NB4 (cell line): ENCODE measurements around the gene BCL6.

Source experiments
- DNase-seq: peaks from one replicate; pipeline ENCODE4 v3.0.0; 2010; ENCODE audit warnings: low read depth
- H3K4me3 ChIP-seq: one replicate; pipeline ENCODE4 v1.5.1; 2011; ENCODE audit warnings: mild to moderate bottlenecking, low read depth, low read length, moderate library complexity
- MYC ChIP-seq: IDR thresholded peaks from 2 replicates; pipeline ENCODE4 v1.6.1; 2011; ENCODE audit warnings: low read depth, low read length
- POLR2A ChIP-seq: IDR thresholded peaks from 2 replicates; pipeline ENCODE4 v1.6.1; 2011; ENCODE audit warnings: mild to moderate bottlenecking; ENCODE audit not compliant: insufficient read length; ENCODE audit errors: extremely low read depth
- TF ChIP-seq, protein P1 (sequence below): IDR thresholded peaks from one replicate; pipeline ENCODE4 v1.5.1; 2012; ENCODE audit warnings: low read depth, low read length
- TF ChIP-seq, protein P2 (sequence below): IDR thresholded peaks from 2 replicates; pipeline ENCODE4 v1.6.1; 2011; ENCODE audit warnings: low read depth, low read length

BCL6 gene

DNA sequence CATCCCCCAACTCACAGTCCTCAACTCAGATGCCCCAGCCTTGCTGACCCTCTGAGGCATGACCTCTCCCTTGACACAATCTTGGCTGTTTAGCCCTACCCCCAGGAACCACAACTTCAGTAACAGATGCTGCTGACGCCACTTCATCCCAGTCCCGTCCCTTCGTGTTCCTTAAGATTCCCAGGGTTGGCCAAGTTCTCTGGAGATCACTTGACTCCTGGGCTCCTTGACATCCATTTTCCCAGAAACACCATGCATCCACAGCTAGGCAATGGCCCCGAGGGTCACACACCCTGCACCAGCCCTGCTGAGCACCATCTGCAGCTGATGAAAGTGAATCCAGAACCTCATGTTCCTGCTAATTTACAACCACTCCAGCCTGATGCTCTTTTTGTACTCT is 49.8 kb downstream of the BCL6 start:
- DNase-seq, result no peak
- H3K4me3 ChIP-seq, result no peak overlapping the region
- TF ChIP-seq MYC (no peak), POLR2A (no peak)
- TF ChIP-seq, protein P1, sequence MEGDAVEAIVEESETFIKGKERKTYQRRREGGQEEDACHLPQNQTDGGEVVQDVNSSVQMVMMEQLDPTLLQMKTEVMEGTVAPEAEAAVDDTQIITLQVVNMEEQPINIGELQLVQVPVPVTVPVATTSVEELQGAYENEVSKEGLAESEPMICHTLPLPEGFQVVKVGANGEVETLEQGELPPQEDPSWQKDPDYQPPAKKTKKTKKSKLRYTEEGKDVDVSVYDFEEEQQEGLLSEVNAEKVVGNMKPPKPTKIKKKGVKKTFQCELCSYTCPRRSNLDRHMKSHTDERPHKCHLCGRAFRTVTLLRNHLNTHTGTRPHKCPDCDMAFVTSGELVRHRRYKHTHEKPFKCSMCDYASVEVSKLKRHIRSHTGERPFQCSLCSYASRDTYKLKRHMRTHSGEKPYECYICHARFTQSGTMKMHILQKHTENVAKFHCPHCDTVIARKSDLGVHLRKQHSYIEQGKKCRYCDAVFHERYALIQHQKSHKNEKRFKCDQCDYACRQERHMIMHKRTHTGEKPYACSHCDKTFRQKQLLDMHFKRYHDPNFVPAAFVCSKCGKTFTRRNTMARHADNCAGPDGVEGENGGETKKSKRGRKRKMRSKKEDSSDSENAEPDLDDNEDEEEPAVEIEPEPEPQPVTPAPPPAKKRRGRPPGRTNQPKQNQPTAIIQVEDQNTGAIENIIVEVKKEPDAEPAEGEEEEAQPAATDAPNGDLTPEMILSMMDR, result no peak
- TF ChIP-seq, protein P2, sequence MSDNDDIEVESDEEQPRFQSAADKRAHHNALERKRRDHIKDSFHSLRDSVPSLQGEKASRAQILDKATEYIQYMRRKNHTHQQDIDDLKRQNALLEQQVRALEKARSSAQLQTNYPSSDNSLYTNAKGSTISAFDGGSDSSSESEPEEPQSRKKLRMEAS, result no peak

DNA sequence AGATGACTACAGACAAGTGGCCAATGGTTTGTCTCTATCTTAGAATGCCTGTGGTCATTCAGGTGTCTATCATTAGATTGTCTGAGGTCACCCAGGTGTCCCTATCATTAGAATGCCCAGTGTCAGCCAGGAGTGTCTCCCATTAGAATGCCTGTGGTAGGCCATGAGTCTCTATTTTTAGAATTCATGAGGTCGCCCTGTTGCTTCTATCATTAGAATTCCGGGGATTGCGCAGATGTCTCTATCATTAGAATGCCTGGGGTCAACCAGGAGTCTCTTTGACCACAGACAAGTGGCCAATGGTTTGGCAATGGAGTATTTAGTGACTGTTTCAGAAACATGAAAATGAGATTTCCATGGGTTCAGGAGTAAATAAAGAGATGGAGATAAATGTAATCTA is 50.5 kb downstream of the BCL6 start:
- H3K4me3 ChIP-seq, result no peak overlapping the region
- no peak for DNase-seq
- TF ChIP-seq POLR2A, result no peak

DNA sequence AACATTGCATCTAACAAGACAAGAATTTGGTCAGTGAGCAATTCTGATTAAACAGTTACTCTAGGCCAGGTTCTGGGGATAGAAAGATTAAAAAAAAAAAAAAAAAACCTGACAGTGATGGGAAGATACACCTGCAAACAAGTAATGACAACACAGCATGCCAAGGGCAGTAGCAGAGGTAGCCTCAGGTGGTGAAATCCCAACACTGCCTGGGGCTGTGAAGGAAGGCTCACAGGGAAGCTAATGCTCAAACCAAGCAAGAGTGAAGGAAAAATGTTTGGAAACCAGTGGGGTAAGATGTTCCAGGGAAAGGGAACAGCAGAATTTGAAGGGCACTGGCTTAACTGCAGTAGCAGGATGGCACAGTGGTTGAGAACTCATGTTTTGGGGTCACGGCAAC is 51.8 kb downstream of the BCL6 start:
- no peak overlapping the region for H3K4me3 ChIP-seq
- TF ChIP-seq MYC (no peak), POLR2A (no peak)
- TF ChIP-seq, protein P2, result no peak
- TF ChIP-seq, protein P1, result no peak
- no peak for DNase-seq

DNA sequence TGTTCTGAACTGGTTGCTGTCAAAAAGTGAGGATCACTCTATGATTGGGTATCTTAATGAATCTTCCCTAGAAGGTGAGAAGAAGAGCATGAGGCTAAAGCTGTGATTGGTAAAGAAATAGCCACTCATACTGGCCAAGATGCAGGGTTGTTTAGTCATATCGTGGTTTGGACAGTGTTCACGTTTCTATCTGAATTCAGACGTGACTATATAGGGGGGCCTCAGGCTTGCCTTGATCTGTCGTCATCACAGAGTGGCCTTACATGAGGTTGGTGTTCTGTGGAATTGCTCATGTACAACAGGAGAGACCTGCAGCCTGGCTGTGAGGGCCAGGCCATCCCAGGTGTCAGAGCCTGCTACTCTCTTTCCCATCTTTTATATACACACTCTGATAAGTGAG is 55.3 kb downstream of the BCL6 start:
- DNase-seq, result no peak
- TF ChIP-seq, protein P2, result no peak
- TF ChIP-seq MYC, result no peak
- TF ChIP-seq, protein P1, result no peak
- TF ChIP-seq POLR2A, result no peak
- H3K4me3 ChIP-seq, result no peak overlapping the region

DNA sequence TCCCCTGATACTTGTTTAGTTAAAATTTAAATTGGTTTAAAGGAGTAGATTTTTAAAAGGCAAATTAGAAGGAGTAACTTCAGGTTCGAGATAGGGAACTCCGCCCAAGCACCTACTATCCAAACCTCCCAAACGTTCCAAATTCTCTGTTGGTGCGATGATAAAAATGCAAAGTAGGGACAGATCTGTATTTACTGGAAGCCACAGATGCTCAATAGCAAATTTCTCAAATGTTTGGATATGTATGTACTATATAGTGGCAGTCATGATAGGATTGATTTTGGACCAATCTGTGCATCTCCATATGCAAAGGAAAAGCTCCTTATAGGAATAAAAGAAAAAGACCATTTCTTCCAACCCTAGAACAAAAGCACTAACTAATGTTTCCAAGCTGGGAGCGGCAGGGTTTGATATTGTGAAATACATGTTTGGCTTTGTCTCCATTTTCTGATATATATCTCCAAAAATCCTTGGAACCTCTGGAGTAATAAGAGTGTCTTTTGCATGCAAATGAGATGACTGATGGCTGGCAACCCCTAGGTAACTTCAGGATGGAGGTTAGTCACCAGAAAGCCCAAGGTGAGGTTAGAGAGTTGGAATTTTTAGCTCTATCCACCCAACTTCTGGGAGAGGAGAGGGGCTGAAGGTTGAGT is 58.5 kb downstream of the BCL6 start:
- DNase-seq, result no peak
- H3K4me3 ChIP-seq, result no peak overlapping the region
- TF ChIP-seq POLR2A (no peak), MYC (no peak)
- TF ChIP-seq, protein P2, result no peak
- TF ChIP-seq, protein P1, result no peak

DNA sequence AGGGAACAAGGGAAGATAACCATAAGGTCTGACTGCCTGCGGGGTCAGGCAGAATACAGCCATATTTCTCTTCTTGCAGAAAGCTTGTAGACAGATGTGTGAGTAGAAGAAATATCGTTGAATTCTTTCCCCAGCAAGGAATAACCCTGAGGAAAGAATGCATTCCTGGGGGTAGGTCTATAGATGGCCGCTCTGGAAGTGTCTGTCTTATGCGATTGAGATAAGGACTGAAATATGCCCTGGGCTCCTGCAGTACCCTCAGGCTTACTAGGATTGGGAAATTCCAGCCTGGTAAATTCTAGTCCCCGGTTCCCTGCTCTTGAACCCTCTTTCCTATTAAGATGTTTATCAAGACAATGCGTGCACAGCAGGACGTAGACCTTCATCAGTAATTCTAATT is 59.3 kb downstream of the BCL6 start:
- no peak overlapping the region for H3K4me3 ChIP-seq
- TF ChIP-seq MYC (no peak), POLR2A (no peak)
- TF ChIP-seq, protein P2, result no peak
- TF ChIP-seq, protein P1, result no peak
- no peak for DNase-seq
